LNCAP (cell line): ENCODE results near the gene CTSE.
"Not testable (repeated sequence)": the region's sequence is repeated elsewhere in the genome, so short reads cannot be mapped to it uniquely, and the experiment has no call there.

Source experiments
- TF ChIP-seq, protein P1 (sequence below): fragments of 450-650 bp; IDR thresholded peaks from 2 replicates; pipeline ENCODE4 v1.5.1; 2017; ENCODE audit warnings: mild to moderate bottlenecking

CTSE gene

DNA sequence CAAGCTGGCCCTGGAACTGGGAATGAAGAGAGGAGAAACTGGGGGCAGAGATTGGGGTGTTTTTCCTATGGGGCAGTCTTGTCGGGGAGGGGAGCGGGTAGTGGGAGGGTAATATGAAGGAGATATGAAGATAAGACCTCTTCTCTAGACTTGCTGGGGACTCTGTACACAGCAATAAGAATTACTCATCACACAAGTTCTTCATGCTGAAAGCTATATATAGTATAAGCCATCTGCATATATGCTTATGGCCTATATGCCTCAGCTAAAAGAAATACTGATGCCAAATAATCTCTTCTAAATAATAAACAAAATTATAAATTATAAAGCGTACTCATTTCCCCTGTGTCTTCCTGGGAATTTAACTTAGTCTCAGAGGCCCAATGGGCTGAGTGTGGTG is 37.1 kb upstream of the CTSE start:
- TF ChIP-seq, protein P1, sequence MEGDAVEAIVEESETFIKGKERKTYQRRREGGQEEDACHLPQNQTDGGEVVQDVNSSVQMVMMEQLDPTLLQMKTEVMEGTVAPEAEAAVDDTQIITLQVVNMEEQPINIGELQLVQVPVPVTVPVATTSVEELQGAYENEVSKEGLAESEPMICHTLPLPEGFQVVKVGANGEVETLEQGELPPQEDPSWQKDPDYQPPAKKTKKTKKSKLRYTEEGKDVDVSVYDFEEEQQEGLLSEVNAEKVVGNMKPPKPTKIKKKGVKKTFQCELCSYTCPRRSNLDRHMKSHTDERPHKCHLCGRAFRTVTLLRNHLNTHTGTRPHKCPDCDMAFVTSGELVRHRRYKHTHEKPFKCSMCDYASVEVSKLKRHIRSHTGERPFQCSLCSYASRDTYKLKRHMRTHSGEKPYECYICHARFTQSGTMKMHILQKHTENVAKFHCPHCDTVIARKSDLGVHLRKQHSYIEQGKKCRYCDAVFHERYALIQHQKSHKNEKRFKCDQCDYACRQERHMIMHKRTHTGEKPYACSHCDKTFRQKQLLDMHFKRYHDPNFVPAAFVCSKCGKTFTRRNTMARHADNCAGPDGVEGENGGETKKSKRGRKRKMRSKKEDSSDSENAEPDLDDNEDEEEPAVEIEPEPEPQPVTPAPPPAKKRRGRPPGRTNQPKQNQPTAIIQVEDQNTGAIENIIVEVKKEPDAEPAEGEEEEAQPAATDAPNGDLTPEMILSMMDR: no peak

DNA sequence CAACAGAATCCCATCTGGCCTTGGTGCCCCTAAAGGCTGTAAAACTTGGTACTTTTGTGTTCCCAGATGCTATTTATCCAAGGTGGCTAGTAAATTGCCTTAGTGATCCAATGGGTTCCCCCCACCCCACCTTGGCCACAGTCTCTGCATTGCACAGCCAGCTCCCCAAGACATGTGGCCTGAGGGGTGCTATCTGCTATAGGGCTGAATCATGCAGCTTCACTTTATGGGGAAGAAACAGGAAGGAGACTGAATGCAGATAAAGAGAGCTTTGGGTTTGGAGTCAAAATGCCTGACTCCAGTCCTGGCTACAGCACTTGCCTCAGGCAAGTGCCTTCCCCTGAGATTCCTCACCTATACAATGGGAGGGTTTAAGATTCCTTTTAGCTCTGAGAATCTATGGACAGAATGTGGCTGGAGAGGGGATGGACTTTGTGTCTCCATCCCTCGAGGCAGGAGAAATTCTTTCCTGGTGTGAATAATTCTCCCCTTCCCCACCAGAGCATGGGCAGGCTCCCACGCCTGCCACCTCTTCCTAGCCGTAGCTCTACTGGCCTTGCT is 35.7 kb upstream of the CTSE start:
- TF ChIP-seq, protein P1: no peak

DNA sequence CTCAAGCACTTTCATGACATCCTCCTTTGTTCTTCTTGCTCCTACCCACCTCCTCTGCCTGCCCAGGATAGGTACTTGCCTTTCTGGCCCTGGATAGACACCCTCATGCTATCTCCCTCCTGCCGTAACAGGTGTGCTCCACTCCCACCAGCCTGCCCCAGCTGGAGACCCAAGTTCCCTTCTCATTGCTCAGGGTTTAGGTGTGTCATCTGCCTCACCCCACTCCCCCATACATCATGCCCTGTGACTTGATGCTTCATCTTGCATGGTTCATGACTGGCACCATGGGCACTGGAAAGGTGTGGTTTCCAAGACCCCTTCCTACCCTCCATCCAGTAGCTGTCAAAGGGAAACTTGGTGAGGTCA is 35.2 kb upstream of the CTSE start:
- TF ChIP-seq, protein P1: no peak

DNA sequence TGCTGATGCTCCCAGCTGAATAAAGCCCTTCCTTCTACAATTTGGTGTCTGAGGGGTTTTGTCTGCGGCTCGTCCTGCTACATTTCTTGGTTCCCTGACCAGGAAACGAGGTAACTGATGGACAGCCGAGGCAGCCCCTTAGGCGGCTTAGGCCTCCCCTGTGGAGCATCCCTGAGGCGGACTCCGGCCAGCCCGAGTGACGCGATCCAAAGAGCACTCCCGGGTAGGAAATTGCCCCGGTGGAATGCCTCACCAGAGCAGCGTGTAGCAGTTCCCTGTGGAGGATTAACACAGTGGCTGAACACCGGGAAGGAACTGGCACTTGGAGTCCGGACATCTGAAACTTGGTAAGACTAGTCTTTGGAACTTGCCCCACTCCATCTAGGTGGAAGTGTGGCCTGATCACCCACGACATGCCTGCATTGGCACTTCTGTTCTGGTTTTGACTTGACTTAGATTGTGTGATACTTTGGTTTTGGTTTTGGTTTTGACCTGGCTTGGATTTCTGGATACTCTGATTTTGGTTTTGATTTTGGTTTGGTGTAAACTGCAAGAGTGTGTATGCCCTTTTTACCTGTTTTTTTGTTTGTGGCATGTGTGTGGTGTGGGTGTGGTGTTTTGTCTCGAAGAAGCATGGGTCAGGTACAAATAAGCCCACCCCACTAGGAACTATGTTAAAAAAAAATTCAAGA is 29.4 kb upstream of the CTSE start, which contains the start of gene RHEX:
RHEX (plus strand) TSS at position 255 of the 692 bp plus-strand sequence. CDS start 44,656 bp downstream, outside the sequence.
- TF ChIP-seq, protein P1: not testable (repeated sequence)

DNA sequence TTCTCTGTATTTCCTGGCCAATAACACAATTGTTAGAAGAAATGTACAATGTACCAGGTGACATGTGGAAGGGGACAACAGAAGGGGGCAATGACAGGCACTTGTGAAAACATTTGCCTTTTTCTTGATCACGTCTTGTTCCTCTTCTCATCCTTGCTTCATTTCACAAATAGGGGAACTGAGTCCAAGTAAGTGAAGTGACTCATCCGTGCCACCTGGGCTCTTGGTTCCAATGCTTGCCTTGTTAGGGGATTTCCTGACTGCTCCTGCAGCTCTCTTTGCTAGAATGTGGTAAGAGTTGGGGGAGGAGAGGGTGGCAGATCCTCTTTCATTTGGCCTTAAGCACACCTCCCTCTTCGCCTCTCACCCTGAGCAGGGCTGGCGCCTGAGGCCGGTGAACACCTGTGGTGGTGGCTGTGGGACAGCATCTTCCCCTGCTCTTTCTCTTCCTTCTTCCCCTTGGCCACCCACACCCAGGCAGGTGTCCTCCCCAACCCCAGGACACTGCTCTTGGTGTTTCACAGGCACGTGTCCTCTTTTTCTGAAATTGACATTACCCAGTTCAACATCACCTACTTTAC is 27.1 kb upstream of the CTSE start:
- TF ChIP-seq, protein P1: no peak

DNA sequence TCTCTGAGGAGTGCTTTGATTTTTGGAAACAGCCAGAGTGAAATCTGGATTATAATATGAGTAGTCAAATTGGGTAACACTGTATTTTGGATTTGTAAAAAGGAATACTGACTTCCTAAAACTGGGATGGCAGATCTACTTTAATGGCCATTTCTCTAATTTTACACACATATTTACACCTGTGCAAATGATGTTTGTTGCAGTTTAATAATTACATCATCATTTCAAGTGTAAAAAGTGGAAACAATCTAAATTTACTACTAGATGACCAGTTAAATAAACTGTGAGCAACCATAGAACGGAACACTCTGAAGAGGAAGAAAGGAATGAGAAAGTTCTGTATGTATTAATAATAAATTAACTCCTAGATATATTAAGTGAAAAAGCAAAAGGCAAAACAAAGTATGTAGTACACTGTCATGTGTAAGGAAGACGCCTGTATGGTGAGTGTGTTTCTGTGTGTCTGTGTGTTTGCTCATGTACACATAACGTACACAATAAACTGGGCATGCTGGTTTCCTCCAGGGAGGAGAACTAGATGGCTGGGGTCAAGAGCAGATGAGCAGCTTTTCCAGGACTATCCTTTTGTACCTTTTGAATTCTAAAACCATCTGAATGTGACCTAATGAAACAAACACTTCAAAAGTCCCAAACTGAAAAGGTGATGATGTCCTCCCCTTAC is 26.4 kb upstream of the CTSE start:
- TF ChIP-seq, protein P1: no peak

DNA sequence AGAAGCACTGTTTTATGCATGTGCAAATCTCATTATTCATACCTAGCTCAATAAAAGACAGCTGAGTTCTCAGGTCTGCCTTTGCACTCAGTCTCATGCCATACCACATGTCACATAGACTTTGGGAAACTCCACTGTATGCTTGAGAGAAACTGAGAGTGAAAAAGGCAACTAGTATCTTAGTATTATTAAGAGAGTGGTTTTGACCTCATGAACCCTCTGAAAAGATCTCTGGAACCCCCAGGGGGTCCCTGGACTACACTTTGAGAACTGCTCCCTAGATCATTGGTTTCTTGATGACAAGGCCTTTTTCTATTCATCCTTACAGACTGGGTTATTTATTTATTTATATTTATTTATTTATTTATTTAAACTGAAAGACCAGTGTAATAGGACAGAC is 25.6 kb upstream of the CTSE start:
- TF ChIP-seq, protein P1: no peak
